Thoracic aorta (tissue), 2 donors: ENCODE results near the gene ZNF575. TPM values are rescaled to one million over a fixed set of nuclear protein-coding genes. Genes with fewer than 3 reads are reported as not detected.

ENCODE experiments used
- ATAC-seq: fragments of 150-250 bp; one replicate; pipeline ENCODE4 v1.8.0; 2017; ENCODE audit warnings: low read depth; ENCODE audit not compliant: insufficient number of reproducible peaks, low FRiP score
- DNase-seq: peaks from one replicate; pipeline ENCODE4 v3.0.0-alpha.2; 2020; ENCODE audit warnings: low spot score
- H3K27ac ChIP-seq, 2 donors: fragments of 200-600 bp; sonication (generic); 1 replicate in 1 of 2; 2 replicates in 1 of 2; pipeline ENCODE4 v1.5.1; 2016; ENCODE audit warnings: mild to moderate bottlenecking in 2 of 2, moderate library complexity in 2 of 2
- H3K27me3 ChIP-seq: fragments of 200-600 bp; sonication (generic); replicated peaks from 2 replicates; pipeline ENCODE4 v1.6.0; 2016; ENCODE audit warnings: mild to moderate bottlenecking; ENCODE audit not compliant: insufficient read depth
- H3K36me3 ChIP-seq: fragments of 200-600 bp; sonication (generic); one replicate; pipeline ENCODE4 v1.5.1; 2016
- H3K4me1 ChIP-seq, 2 donors: fragments of 200-600 bp; sonication (generic); 1 replicate in 1 of 2; 2 replicates in 1 of 2; pipeline versions ENCODE4 v1.5.1 to v1.6.0; 2016; ENCODE audit warnings: low read depth in 2 of 2, mild to moderate bottlenecking in 1 of 2; ENCODE audit not compliant: control insufficient read depth in 1 of 2
- H3K4me3 ChIP-seq: fragments of 200-600 bp; sonication (generic); 2 replicates; pipeline ENCODE4 v1.5.1; 2016; ENCODE audit warnings: mild to moderate bottlenecking
- H3K9me3 ChIP-seq: fragments of 200-600 bp; sonication (generic); 2 replicates; pipeline ENCODE4 v1.5.1; 2016
- total RNA-seq, 2 donors: library from RNA; depleted of rRNA; stranded (reverse); fragments of >200 nt; gene quantifications; one replicate each; pipeline versions ENCODE4 v1.1.0 to v1.2.3, GENCODE V29; 2016
- TF ChIP-seq, protein P1 (sequence below): fragments of 200-600 bp; sonication (generic); IDR thresholded peaks from one replicate; pipeline ENCODE4 v1.5.1; 2019; ENCODE audit warnings: antibody characterized with exemption

ZNF575 gene
- total RNA-seq, 2 donors from 2014 or later: 1.6 TPM; not detected in 1

DNA sequence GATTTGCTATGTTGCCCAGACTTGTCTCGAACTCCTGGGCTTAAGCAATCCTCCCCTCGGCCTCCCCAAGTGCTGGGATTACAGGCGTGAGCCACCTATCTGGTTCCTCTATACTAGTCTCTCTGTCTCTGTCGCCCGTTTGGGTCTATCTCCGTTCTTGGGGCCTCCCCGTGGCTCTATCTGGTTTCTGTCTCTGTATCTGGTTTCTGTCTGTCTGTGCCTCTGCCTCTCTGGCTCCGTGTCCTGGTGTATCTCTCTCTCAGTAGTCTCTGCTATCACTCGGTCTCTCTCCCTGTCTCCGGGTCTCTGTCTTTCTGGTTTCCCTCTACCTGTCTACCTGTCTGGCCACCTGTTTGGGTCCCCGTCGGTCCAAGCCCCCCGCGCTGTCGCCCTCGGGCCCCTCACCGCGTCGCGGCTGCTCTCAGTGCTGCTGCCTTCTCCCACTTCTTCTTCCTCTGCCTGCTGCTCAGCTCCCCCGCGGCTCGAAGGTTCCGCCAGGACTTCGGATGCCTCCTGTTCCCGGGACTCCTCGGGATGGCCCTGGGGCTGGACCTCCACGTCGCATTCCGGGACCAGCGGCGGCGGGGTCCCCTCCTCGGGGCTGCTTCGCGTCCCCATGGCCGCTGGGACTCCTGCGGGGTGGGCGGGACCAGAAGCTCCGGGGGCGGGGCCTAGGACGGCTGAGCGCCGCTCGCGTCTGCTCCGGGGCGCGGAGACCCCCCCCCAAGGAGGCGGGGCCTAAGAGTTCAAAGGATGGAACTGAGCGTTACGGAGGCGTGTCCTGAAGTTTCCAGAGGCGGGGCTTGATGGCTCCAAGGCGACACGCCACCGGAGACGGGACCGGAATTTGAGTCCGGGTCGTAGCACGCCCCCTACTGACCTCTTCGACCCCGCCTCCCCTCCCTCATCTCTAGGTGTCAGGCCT is 29.2 kb upstream of the ZNF575 start:
- Histone ChIP-seq H3K27me3 (no peaks in the 10 kb centered on the region), H3K9me3 (no peaks in the 10 kb centered on the region), H3K4me1 (peaks cover 4 to 6% of the 10 kb centered on the region in 2 donors), H3K4me3 (peak overlapping the region; percentile 88), H3K36me3 (peaks cover 11% of the 10 kb centered on the region), H3K27ac (peak overlapping the region; percentile 80 to 82)
- TF ChIP-seq, protein P1, sequence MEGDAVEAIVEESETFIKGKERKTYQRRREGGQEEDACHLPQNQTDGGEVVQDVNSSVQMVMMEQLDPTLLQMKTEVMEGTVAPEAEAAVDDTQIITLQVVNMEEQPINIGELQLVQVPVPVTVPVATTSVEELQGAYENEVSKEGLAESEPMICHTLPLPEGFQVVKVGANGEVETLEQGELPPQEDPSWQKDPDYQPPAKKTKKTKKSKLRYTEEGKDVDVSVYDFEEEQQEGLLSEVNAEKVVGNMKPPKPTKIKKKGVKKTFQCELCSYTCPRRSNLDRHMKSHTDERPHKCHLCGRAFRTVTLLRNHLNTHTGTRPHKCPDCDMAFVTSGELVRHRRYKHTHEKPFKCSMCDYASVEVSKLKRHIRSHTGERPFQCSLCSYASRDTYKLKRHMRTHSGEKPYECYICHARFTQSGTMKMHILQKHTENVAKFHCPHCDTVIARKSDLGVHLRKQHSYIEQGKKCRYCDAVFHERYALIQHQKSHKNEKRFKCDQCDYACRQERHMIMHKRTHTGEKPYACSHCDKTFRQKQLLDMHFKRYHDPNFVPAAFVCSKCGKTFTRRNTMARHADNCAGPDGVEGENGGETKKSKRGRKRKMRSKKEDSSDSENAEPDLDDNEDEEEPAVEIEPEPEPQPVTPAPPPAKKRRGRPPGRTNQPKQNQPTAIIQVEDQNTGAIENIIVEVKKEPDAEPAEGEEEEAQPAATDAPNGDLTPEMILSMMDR: no peak
- DNase-seq: peak; percentile 89
- peak; percentile 97 for ATAC-seq

DNA sequence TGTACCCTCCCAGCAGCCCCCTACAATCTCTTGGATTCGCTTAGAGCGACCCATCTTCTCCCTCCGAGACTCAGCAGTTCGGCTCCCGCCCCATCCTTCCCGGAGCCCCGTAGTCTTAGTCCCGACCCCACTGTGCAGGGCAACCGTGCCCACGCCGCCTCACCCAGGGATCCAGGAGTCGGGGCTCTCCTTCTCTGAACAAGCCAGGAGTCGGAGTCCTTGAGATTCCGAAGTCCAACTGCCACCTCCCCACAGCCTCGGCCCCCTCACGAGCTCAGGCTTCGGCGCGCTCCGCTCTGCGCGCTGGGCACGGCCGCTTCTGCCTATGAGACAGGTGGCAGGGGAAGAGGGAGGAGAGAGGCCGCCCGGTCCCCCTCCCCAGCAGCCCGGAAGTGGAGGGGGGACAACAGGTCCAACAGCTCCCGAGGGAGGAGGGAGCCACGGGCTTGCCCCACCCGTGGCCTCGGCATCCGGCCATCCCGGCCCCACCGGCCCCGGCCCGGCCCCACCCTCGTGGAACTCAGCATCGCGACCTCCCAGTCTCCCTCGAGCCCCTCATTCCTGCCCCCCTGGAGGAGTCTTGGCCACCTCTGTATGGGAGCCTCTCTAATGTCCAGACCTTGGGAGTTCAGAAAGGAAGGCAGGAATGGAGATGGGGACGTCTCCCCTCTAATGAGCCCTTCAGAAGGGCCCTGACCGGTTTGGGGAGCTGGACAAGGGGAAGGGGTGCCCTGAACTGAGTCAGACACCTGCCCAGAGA is 28.4 kb upstream of the ZNF575 start, which contains the start of gene PHLDB3:
Gene PHLDB3 (minus strand): TSS at position 321 of the 760 bp plus-strand sequence. CDS start 628 bp downstream, outside the sequence.
- Histone ChIP-seq H3K4me3 (peak within 1 kb of the TSS; percentile 88), H3K27me3 (no peaks in the 10 kb centered on the region), H3K9me3 (no peaks in the 10 kb centered on the region), H3K27ac (peak within 1 kb of the TSS; percentile 80 to 82), H3K4me1 (peaks cover 4 to 6% of the 10 kb centered on the region in 2 donors), H3K36me3 (peaks cover 13% of the 10 kb centered on the region)
- TF ChIP-seq, protein P1: no peak
- no peak for DNase-seq
- no peak for ATAC-seq

DNA sequence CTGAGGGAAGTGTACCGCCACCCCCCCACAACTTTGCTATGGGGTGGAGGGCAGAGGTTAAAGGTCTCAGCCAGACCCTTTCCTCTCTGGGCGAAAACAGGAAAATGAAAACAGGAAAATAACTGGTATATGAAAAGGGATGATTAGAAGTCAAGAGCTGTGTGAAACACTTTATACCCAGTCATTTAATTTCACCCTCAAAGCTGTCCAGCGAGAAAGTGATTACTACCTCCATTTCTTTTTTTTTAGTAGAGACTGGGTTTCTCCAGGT is 27.9 kb upstream of the ZNF575 start:
- H3K27ac ChIP-seq: peak overlapping the region; percentile 72 to 80
- H3K9me3 ChIP-seq: no peaks in the 10 kb centered on the region
- peak overlapping the region; percentile 88 for H3K4me3 ChIP-seq
- ATAC-seq (no peak), DNase-seq (no peak)
- no peaks in the 10 kb centered on the region for H3K27me3 ChIP-seq
- TF ChIP-seq, protein P1: no peak
- H3K36me3 ChIP-seq: peaks cover 17% of the 10 kb centered on the region
- peaks cover 4 to 6% of the 10 kb centered on the region in 2 donors for H3K4me1 ChIP-seq

DNA sequence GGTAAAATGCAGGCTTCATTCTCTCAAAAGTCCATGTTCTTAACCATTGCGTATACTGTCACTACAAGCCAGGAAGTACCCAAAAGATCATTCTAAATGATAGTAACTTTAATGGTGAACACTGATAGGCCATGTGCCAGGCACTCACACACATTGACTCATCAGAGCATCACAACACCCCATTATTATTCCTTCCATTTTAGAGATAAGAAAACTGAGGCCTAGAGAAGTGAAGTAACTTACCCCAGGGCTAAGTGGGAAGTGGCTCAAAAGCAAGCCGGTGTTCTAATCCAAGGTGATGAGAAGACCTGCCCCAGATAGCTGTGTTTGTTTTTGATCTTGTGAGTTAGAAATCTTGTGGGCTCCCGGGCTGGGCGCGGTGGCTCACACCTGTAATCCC is 27.0 kb upstream of the ZNF575 start:
- Histone ChIP-seq H3K4me1 (peaks cover 4 to 6% of the 10 kb centered on the region in 2 donors), H3K27me3 (no peaks in the 10 kb centered on the region), H3K9me3 (no peaks in the 10 kb centered on the region), H3K27ac (no peak overlapping the region), H3K36me3 (peaks cover 21% of the 10 kb centered on the region), H3K4me3 (no peak overlapping the region)
- TF ChIP-seq, protein P1: no peak
- ATAC-seq: no peak
- DNase-seq: no peak

DNA sequence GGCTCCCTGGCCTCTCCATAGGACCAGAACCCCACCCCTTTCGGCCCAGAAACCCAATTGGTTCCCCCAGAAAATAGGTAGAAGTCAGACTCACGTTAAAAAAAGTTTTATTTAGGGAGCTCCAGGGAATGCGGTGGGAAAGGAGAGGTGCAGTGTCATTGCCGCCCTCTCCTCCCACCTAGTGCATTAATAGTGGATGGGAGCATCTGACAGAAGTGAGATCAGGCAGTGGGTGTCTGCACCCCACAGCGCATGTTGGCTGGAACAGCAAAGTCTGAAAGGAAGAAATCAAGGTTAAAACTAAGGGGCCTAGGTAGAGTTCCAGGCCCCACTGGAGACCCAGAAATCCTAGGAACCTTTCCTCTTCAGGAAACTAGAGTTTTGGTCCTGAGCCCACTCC is 26.4 kb upstream of the ZNF575 start:
- H3K36me3 ChIP-seq: peaks cover 22% of the 10 kb centered on the region

More for the DNA sequence above, 26.4 kb upstream of the ZNF575 start:
- Histone ChIP-seq H3K4me1 (peaks cover 4 to 6% of the 10 kb centered on the region in 2 donors), H3K4me3 (no peak overlapping the region), H3K27me3 (no peaks in the 10 kb centered on the region), H3K27ac (no peak overlapping the region), H3K9me3 (no peaks in the 10 kb centered on the region)
- no peak for ATAC-seq
- no peak for DNase-seq
- TF ChIP-seq, protein P1: no peak
